ENCODE measurements around the gene EFCAB14. TPM values are rescaled to one million over a fixed set of nuclear protein-coding genes. Genes with fewer than 3 reads are reported as not detected.

The EFCAB14 gene
- total and polyA plus RNA-seq, 2 of the 8 experiments (the other 6 are each of a cell fraction or from before 2014, with no cell fraction given), result 19.4 to 40.4 TPM

DNA sequence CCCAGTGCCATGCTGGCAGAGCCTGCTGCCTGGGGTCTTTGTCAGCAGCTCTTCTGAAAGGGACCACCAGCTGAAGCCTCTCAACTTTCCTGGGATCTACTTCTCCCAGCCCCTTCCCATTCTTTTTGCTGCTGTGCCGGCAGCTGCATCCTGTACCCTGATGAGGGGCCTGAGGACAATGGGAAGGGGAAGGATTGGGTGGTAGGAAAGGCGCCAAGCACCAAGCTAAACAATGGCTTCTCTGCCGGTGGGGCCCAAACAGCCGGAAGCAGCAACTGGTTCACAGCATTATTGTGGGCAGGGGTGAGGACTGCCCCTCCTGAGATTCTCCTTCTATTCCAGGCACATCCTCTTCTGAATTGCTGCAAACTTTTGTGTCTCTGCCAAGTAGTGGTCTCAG, 5.0 kb upstream of the EFCAB14 start (continued):
- TF ChIP-seq TAF7 (optimal IDR thresholded peaks at IDR 0.05; ENCODE audit: borderline replicate concordance, low read depth, low read length), result no peak
- TF ChIP-seq, protein P1, sequence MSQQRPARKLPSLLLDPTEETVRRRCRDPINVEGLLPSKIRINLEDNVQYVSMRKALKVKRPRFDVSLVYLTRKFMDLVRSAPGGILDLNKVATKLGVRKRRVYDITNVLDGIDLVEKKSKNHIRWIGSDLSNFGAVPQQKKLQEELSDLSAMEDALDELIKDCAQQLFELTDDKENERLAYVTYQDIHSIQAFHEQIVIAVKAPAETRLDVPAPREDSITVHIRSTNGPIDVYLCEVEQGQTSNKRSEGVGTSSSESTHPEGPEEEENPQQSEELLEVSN (IDR thresholded peaks at IDR 0.05), result no peak
